CD8-positive, alpha-beta memory T cell (primary cell): ENCODE data around the gene BPIFA1. TPM values are rescaled to one million over a fixed set of nuclear protein-coding genes. Genes with fewer than 3 reads are reported as not detected.

Source experiments
- CTCF ChIA-PET: fragments of 350-600 bp; sonication (Branson Sonifier 250); formaldehyde crosslinking; loops from one replicate; lab custom pipeline; 2021; ENCODE audit warnings: antibody characterized with exemption; lab: Charles Lee
- POLR2A ChIA-PET: fragments of 350-600 bp; sonication (Branson Sonifier 250); formaldehyde crosslinking; loops from one replicate; lab custom pipeline; 2021; ENCODE audit warnings: antibody characterized with exemption; lab: Charles Lee
- DNase-seq, 5 donors: peaks; one replicate each; pipeline versions ENCODE4 v3.0.0 to v3.0.0-alpha.2; 2020 to 2022; ENCODE audit warnings: mixed read lengths in 1 of 5
- H3K27ac ChIP-seq: one replicate; pipeline ENCODE4 v1.7.0; 2013; ENCODE audit warnings: low read depth, mild to moderate bottlenecking, low read length, moderate library complexity
- H3K27me3 ChIP-seq: 2 replicates; pipeline ENCODE4 v1.7.0; 2013; ENCODE audit warnings: low read length, mild to moderate bottlenecking; ENCODE audit not compliant: insufficient read depth, poor library complexity, severe bottlenecking
- H3K36me3 ChIP-seq: 2 replicates; pipeline ENCODE4 v1.7.0; 2013; ENCODE audit warnings: mild to moderate bottlenecking, low read length, moderate library complexity; ENCODE audit not compliant: insufficient read depth
- H3K4me1 ChIP-seq: 2 replicates; pipeline ENCODE4 v1.7.0; 2013; ENCODE audit warnings: mild to moderate bottlenecking, low read length, moderate library complexity; ENCODE audit not compliant: insufficient read depth
- H3K4me3 ChIP-seq: 2 replicates; pipeline ENCODE4 v1.7.0; 2013; ENCODE audit warnings: mild to moderate bottlenecking, low read length
- H3K9me3 ChIP-seq: 2 replicates; pipeline ENCODE4 v1.7.0; 2013; ENCODE audit warnings: mild to moderate bottlenecking, low read length
- H3K27ac Mint-ChIP-seq, 8 donors: one replicate each; pipeline ENCODE4 v1.8.0; 2020 to 2021; ENCODE audit warnings: mixed read lengths in 8 of 8, mild to moderate bottlenecking in 6 of 8, inconsistent platforms in 3 of 8, moderate library complexity in 3 of 8
- H3K27me3 Mint-ChIP-seq, 2 donors: one replicate each; pipeline ENCODE4 v1.8.0; 2020 to 2021; ENCODE audit warnings: mixed read lengths in 2 of 2, mild to moderate bottlenecking in 1 of 2, moderate library complexity in 1 of 2
- H3K36me3 Mint-ChIP-seq, 3 donors: one replicate each; pipeline ENCODE4 v1.8.0; 2020 to 2021; ENCODE audit warnings: mixed read lengths in 3 of 3, inconsistent platforms in 1 of 3, mild to moderate bottlenecking in 1 of 3
- H3K4me1 Mint-ChIP-seq, 3 donors: one replicate each; pipeline ENCODE4 v1.8.0; 2020 to 2021; ENCODE audit warnings: mixed read lengths in 3 of 3, inconsistent platforms in 1 of 3, mild to moderate bottlenecking in 1 of 3
- H3K4me3 Mint-ChIP-seq, 7 donors: one replicate each; pipeline ENCODE4 v1.8.0; 2020 to 2021; ENCODE audit warnings: mixed read lengths in 7 of 7, mild to moderate bottlenecking in 6 of 7, moderate library complexity in 4 of 7, inconsistent platforms in 2 of 7
- H3K9me3 Mint-ChIP-seq, 5 donors: one replicate each; pipeline ENCODE4 v1.8.0; 2020 to 2022; ENCODE audit warnings: mixed read lengths in 5 of 5, mild to moderate bottlenecking in 3 of 5, moderate library complexity in 2 of 5, inconsistent platforms in 1 of 5
- polyA plus RNA-seq: library from polyadenylated mRNA; unstranded; fragments of 300-500 nt; fragmentation: Illumina TruSeq; gene quantifications from one replicate; pipeline ENCODE4 v1.2.3, GENCODE V29; 2021
- total RNA-seq, 2 experiments: library from RNA; stranded (reverse); gene quantifications; one replicate each; pipeline ENCODE4 v1.2.3, GENCODE V29; 2021

The BPIFA1 gene
- total and polyA plus RNA-seq, 3 experiments from 2014 or later, result not detected

GRCh38 chr20:33242319-33243100 is 6.7 kb downstream of the BPIFA1 start:
- Histone ChIP-seq H3K4me3 (no peak overlapping the region), H3K27me3 (no peaks in the 10 kb centered on the region), H3K4me1 (no peaks in the 10 kb centered on the region), H3K36me3 (no peaks in the 10 kb centered on the region), H3K9me3 (no peaks in the 10 kb centered on the region), H3K27ac (no peak overlapping the region)
- H3K4me3 Mint-ChIP-seq, result no peak overlapping the region
- CTCF ChIA-PET, result no interaction called here
- no peaks in the 10 kb centered on the region for H3K9me3 Mint-ChIP-seq
- DNase-seq, result no peak
- no peaks in the 10 kb centered on the region for H3K4me1 Mint-ChIP-seq
- H3K27ac Mint-ChIP-seq, result no peak overlapping the region
- POLR2A ChIA-PET, result no interaction called here
- H3K36me3 Mint-ChIP-seq, result no peaks in the 10 kb centered on the region
- peaks cover 4 to 30% of the 10 kb centered on the region in 2 donors for H3K27me3 Mint-ChIP-seq

GRCh38 chr20:33246077-33246476 is 10.3 kb downstream of the BPIFA1 start:
- CTCF ChIA-PET, result no interaction called here

GRCh38 chr20:33249456-33249855 is 13.7 kb downstream of the BPIFA1 start:
- Histone ChIP-seq H3K9me3 (no peaks in the 10 kb centered on the region), H3K36me3 (no peaks in the 10 kb centered on the region), H3K4me3 (no peak overlapping the region), H3K27me3 (no peaks in the 10 kb centered on the region), H3K27ac (no peak overlapping the region), H3K4me1 (no peaks in the 10 kb centered on the region)
- Mint-ChIP-seq H3K36me3 (peaks cover 0 to 5% (median 2%) of the 10 kb centered on the region in 3 donors), H3K9me3 (no peaks in the 10 kb centered on the region), H3K4me1 (no peaks in the 10 kb centered on the region), H3K27ac (no peak overlapping the region), H3K4me3 (no peak overlapping the region), H3K27me3 (peaks cover 6 to 14% of the 10 kb centered on the region in 2 donors)
- ChIA-PET CTCF (no interaction called here), POLR2A (no interaction called here)
- no peak for DNase-seq

More at GRCh38 chr20:33246077-33246476, 10.3 kb downstream of the BPIFA1 start:
- Histone ChIP-seq H3K27me3 (no peaks in the 10 kb centered on the region), H3K4me1 (no peaks in the 10 kb centered on the region), H3K27ac (no peak overlapping the region), H3K4me3 (no peak overlapping the region), H3K36me3 (no peaks in the 10 kb centered on the region), H3K9me3 (no peaks in the 10 kb centered on the region)
- no peak for DNase-seq
- no peak overlapping the region for H3K4me3 Mint-ChIP-seq
- H3K27me3 Mint-ChIP-seq, result peaks cover 3 to 10% of the 10 kb centered on the region in 2 donors
- POLR2A ChIA-PET, result no interaction called here
- no peaks in the 10 kb centered on the region for H3K4me1 Mint-ChIP-seq
- no peaks in the 10 kb centered on the region for H3K9me3 Mint-ChIP-seq
- H3K27ac Mint-ChIP-seq, result no peak overlapping the region
- no peaks in the 10 kb centered on the region for H3K36me3 Mint-ChIP-seq

GRCh38 chr20:33250666-33251065 is 14.9 kb downstream of the BPIFA1 start:
- H3K27me3 ChIP-seq, result no peaks in the 10 kb centered on the region
- Mint-ChIP-seq H3K27me3 (peaks cover 10 to 18% of the 10 kb centered on the region in 2 donors), H3K4me1 (no peaks in the 10 kb centered on the region), H3K36me3 (peaks cover 0 to 5% (median 2%) of the 10 kb centered on the region in 3 donors), H3K27ac (no peak overlapping the region), H3K9me3 (no peaks in the 10 kb centered on the region), H3K4me3 (no peak overlapping the region)
- H3K27ac ChIP-seq, result no peak overlapping the region
- H3K36me3 ChIP-seq, result no peaks in the 10 kb centered on the region
- no peaks in the 10 kb centered on the region for H3K4me1 ChIP-seq
- H3K4me3 ChIP-seq, result no peak overlapping the region
- H3K9me3 ChIP-seq, result no peaks in the 10 kb centered on the region
- DNase-seq, result no peak
- ChIA-PET CTCF (no interaction called here), POLR2A (no interaction called here)

- Mint-ChIP-seq H3K4me3 (no peak overlapping the region), H3K4me1 (no peaks in the 10 kb centered on the region), H3K9me3 (no peaks in the 10 kb centered on the region), H3K36me3 (peaks cover 0 to 5% (median 2%) of the 10 kb centered on the region in 3 donors), H3K27me3 (peaks cover 10 to 24% of the 10 kb centered on the region in 2 donors), H3K27ac (peak overlapping the region in 1 of 8 donors; percentile 67)
- CTCF ChIA-PET, result no interaction called here
- H3K27me3 ChIP-seq, result no peaks in the 10 kb centered on the region
- no peaks in the 10 kb centered on the region for H3K9me3 ChIP-seq
- no peaks in the 10 kb centered on the region for H3K4me1 ChIP-seq
- H3K4me3 ChIP-seq, result no peak overlapping the region
- POLR2A ChIA-PET, result no interaction called here
- DNase-seq, result no peak
- no peak overlapping the region for H3K27ac ChIP-seq
- no peaks in the 10 kb centered on the region for H3K36me3 ChIP-seq
Observed at GRCh38 chr20:33251496-33251895, 15.7 kb downstream of the BPIFA1 start.

GRCh38 chr20:33252460-33252859 is 16.7 kb downstream of the BPIFA1 start:
- Histone ChIP-seq H3K4me3 (no peak overlapping the region), H3K4me1 (no peaks in the 10 kb centered on the region), H3K27me3 (no peaks in the 10 kb centered on the region), H3K27ac (no peak overlapping the region), H3K9me3 (no peaks in the 10 kb centered on the region), H3K36me3 (no peaks in the 10 kb centered on the region)
- H3K4me1 Mint-ChIP-seq, result no peaks in the 10 kb centered on the region
- ChIA-PET CTCF (no interaction called here), POLR2A (no interaction called here)
- H3K9me3 Mint-ChIP-seq, result no peaks in the 10 kb centered on the region
- peaks cover 10 to 29% of the 10 kb centered on the region in 2 donors for H3K27me3 Mint-ChIP-seq
- no peak overlapping the region for H3K4me3 Mint-ChIP-seq
- DNase-seq, result no peak
- no peak overlapping the region for H3K27ac Mint-ChIP-seq
- H3K36me3 Mint-ChIP-seq, result peaks cover 0 to 5% (median 2%) of the 10 kb centered on the region in 3 donors

GRCh38 chr20:33255005-33255404 is 19.2 kb downstream of the BPIFA1 start:
- no peak for DNase-seq
- peaks cover 0 to 5% (median 2%) of the 10 kb centered on the region in 3 donors for H3K36me3 Mint-ChIP-seq
- H3K27ac ChIP-seq, result no peak overlapping the region
- H3K4me1 ChIP-seq, result no peaks in the 10 kb centered on the region
- ChIA-PET CTCF (no interaction called here), POLR2A (no interaction called here)
- H3K4me3 ChIP-seq, result no peak overlapping the region
- no peaks in the 10 kb centered on the region for H3K9me3 Mint-ChIP-seq
- no peaks in the 10 kb centered on the region for H3K9me3 ChIP-seq
- H3K27me3 ChIP-seq, result no peaks in the 10 kb centered on the region
- H3K27ac Mint-ChIP-seq, result no peak overlapping the region
- no peak overlapping the region for H3K4me3 Mint-ChIP-seq
- H3K27me3 Mint-ChIP-seq, result peaks cover 10 to 35% of the 10 kb centered on the region in 2 donors
- H3K36me3 ChIP-seq, result no peaks in the 10 kb centered on the region
- H3K4me1 Mint-ChIP-seq, result no peaks in the 10 kb centered on the region

- H3K4me3 Mint-ChIP-seq, result no peak overlapping the region
- H3K27me3 ChIP-seq, result no peaks in the 10 kb centered on the region
- no peak overlapping the region for H3K27ac Mint-ChIP-seq
- POLR2A ChIA-PET, result no interaction called here
- H3K36me3 ChIP-seq, result no peaks in the 10 kb centered on the region
- no peak overlapping the region for H3K27ac ChIP-seq
- no peaks in the 10 kb centered on the region for H3K9me3 ChIP-seq
- no peak overlapping the region for H3K4me3 ChIP-seq
- CTCF ChIA-PET, result no interaction called here
- peaks cover 0 to 1% (median 0%) of the 10 kb centered on the region in 3 donors for H3K4me1 Mint-ChIP-seq
- H3K27me3 Mint-ChIP-seq, result peaks cover 14 to 53% of the 10 kb centered on the region in 2 donors
- no peaks in the 10 kb centered on the region for H3K4me1 ChIP-seq
- peaks cover 0 to 3% (median 2%) of the 10 kb centered on the region in 3 donors for H3K36me3 Mint-ChIP-seq
- H3K9me3 Mint-ChIP-seq, result peaks cover 0 to 2% (median 0%) of the 10 kb centered on the region in 5 donors
- DNase-seq, result no peak
Observed at GRCh38 chr20:33257237-33257636, 21.4 kb downstream of the BPIFA1 start.
